Esophagus mucosa (tissue), 1 donor: Measurements from ENCODE around the gene CNTN2. TPM values are rescaled to one million over a fixed set of nuclear protein-coding genes. Genes with fewer than 3 reads are reported as not detected.

Source experiments
- ATAC-seq: fragments of 200-7000 bp; cut with Tn5 transposase; one replicate; pipeline ENCODE4 v1.9.1; 2020
- total RNA-seq: library from RNA; stranded (reverse); gene quantifications from one replicate; pipeline ENCODE4 v1.2.4, GENCODE V29; 2023
- donor health status: DM: yes; HTN: yes; CAD: no.

The CNTN2 gene
- total RNA-seq, 1 donor from 2014 or later: 0.04 TPM

GRCh38 chr1:205020466-205020865 is 22.5 kb upstream of the CNTN2 start:
- ATAC-seq: no peak

GRCh38 chr1:205024679-205025078 is 18.3 kb upstream of the CNTN2 start:
- no peak for ATAC-seq

GRCh38 chr1:205025239-205025638 is 17.8 kb upstream of the CNTN2 start:
- ATAC-seq: no peak

GRCh38 chr1:205026181-205026580 is 16.8 kb upstream of the CNTN2 start:
- ATAC-seq: no peak

- no peak for ATAC-seq
Measured at GRCh38 chr1:205028390-205028789, 14.6 kb upstream of the CNTN2 start.

GRCh38 chr1:205028924-205029323 is 14.1 kb upstream of the CNTN2 start:
- no peak for ATAC-seq

- ATAC-seq: no peak
Measured at GRCh38 chr1:205030241-205030640, 12.8 kb upstream of the CNTN2 start.

- ATAC-seq: no peak
Measured at GRCh38 chr1:205030896-205031295, 12.1 kb upstream of the CNTN2 start.

GRCh38 chr1:205032508-205032907 is 10.5 kb upstream of the CNTN2 start:
- ATAC-seq: no peak

GRCh38 chr1:205037539-205037938 is 5.5 kb upstream of the CNTN2 start:
- no peak for ATAC-seq

GRCh38 chr1:205038132-205038786 is 4.8 kb upstream of the CNTN2 start:
- no peak for ATAC-seq

GRCh38 chr1:205041001-205041715 is 1.9 kb upstream of the CNTN2 start:
- no peak for ATAC-seq

GRCh38 chr1:205041998-205042910 is 758 bp upstream of the CNTN2 start:
- no peak for ATAC-seq

- no peak for ATAC-seq
Measured at GRCh38 chr1:205043866-205044265, 854 bp downstream of the CNTN2 start.

- no peak for ATAC-seq
Measured at GRCh38 chr1:205044741-205045140, 1.7 kb downstream of the CNTN2 start.

- ATAC-seq: no peak
Measured at GRCh38 chr1:205045146-205045545, 2.1 kb downstream of the CNTN2 start.

GRCh38 chr1:205046870-205047269 is 3.9 kb downstream of the CNTN2 start:
- no peak for ATAC-seq

- ATAC-seq: no peak
Measured at GRCh38 chr1:205047764-205048231, 4.8 kb downstream of the CNTN2 start.

- no peak for ATAC-seq
Measured at GRCh38 chr1:205048382-205048781, 5.4 kb downstream of the CNTN2 start.

GRCh38 chr1:205049479-205049878 is 6.5 kb downstream of the CNTN2 start:
- ATAC-seq: no peak

GRCh38 chr1:205052690-205053089 is 9.7 kb downstream of the CNTN2 start:
- ATAC-seq: no peak

GRCh38 chr1:205053296-205053695 is 10.3 kb downstream of the CNTN2 start:
- ATAC-seq: no peak

- ATAC-seq: no peak
Measured at GRCh38 chr1:205054013-205054412, 11.0 kb downstream of the CNTN2 start.
